MM.1S (cell line): ENCODE data around the gene TMEM205.
"Not testable (repeated sequence)": the region's sequence is repeated elsewhere in the genome, so short reads cannot be mapped to it uniquely, and the experiment has no call there.

Experiments
- DNase-seq: peaks from one replicate; pipeline ENCODE4 v3.0.0-alpha.2; 2015
- H2AFZ ChIP-seq: fragments of 300-600 bp; sonication (generic); 2 replicates; pipeline ENCODE4 v1.6.0; 2016; ENCODE audit warnings: antibody characterized with exemption, low read length
- H3F3A ChIP-seq: fragments of 300-600 bp; sonication (generic); 2 replicates; pipeline ENCODE4 v1.6.1; 2016; ENCODE audit warnings: mild to moderate bottlenecking, antibody characterized with exemption, low read length, moderate library complexity, mixed read lengths; ENCODE audit not compliant: insufficient read depth
- H3K27ac ChIP-seq: fragments of 300-600 bp; sonication (generic); 2 replicates; pipeline ENCODE4 v1.5.1; 2016; ENCODE audit warnings: mild to moderate bottlenecking, low read length
- H3K27me3 ChIP-seq: fragments of 300-600 bp; sonication (generic); replicated peaks from 2 replicates; pipeline ENCODE4 v1.6.0; 2016; ENCODE audit warnings: low read length; ENCODE audit not compliant: insufficient read depth
- H3K36me3 ChIP-seq: fragments of 300-600 bp; sonication (generic); replicated peaks from 2 replicates; pipeline ENCODE4 v1.6.1; 2016; ENCODE audit warnings: mild to moderate bottlenecking, low read length, mixed read lengths; ENCODE audit not compliant: insufficient read depth
- H3K4me1 ChIP-seq: fragments of 300-600 bp; sonication (generic); 2 replicates; pipeline ENCODE4 v1.6.1; 2016; ENCODE audit warnings: low read length, mixed read lengths
- H3K4me2 ChIP-seq: fragments of 300-600 bp; sonication (generic); 2 replicates; pipeline ENCODE4 v1.6.0; 2016; ENCODE audit warnings: low read depth, low read length
- H3K4me3 ChIP-seq: fragments of 300-600 bp; sonication (generic); 2 replicates; pipeline ENCODE4 v1.5.1; 2016; ENCODE audit warnings: low read length, mixed read lengths
- H3K79me2 ChIP-seq: fragments of 300-600 bp; sonication (generic); 2 replicates; pipeline ENCODE4 v1.6.1; 2016; ENCODE audit warnings: mixed run types, low read length, mixed read lengths
- H3K9ac ChIP-seq: fragments of 300-600 bp; sonication (generic); 2 replicates; pipeline ENCODE4 v1.6.1; 2016; ENCODE audit warnings: low read length, mixed read lengths
- H3K9me2 ChIP-seq: fragments of 300-600 bp; sonication (generic); replicated peaks from 2 replicates; pipeline ENCODE4 v1.6.1; 2016; ENCODE audit warnings: mild to moderate bottlenecking, low read length, mixed read lengths; ENCODE audit not compliant: insufficient read depth
- H3K9me3 ChIP-seq: fragments of 300-600 bp; sonication (generic); replicated peaks from 2 replicates; pipeline ENCODE4 v1.6.1; 2016; ENCODE audit warnings: mild to moderate bottlenecking, low read length, mixed read lengths; ENCODE audit not compliant: insufficient read depth
- H4K20me1 ChIP-seq: fragments of 300-600 bp; sonication (generic); 2 replicates; pipeline ENCODE4 v1.6.1; 2016; ENCODE audit warnings: mild to moderate bottlenecking, low read length, moderate library complexity, mixed read lengths; ENCODE audit not compliant: insufficient read depth
- CTCF ChIP-seq: fragments of 300-600 bp; sonication (generic); IDR thresholded peaks from 2 replicates; pipeline ENCODE4 v1.5.1; 2016; ENCODE audit warnings: antibody characterized with exemption, low read length, mixed read lengths
- EZH2 ChIP-seq: fragments of 300-600 bp; sonication (generic); optimal IDR thresholded peaks from 2 replicates; pipeline ENCODE3; 2017; ENCODE audit warnings: low read depth, mild to moderate bottlenecking, antibody characterized with exemption, low read length, mixed read lengths
- EZH2phosphoT487 ChIP-seq: fragments of 300-600 bp; sonication (generic); IDR thresholded peaks from 2 replicates; pipeline ENCODE4 v1.6.1; 2018; ENCODE audit warnings: antibody characterized with exemption, low read length

Gene TMEM205

DNA sequence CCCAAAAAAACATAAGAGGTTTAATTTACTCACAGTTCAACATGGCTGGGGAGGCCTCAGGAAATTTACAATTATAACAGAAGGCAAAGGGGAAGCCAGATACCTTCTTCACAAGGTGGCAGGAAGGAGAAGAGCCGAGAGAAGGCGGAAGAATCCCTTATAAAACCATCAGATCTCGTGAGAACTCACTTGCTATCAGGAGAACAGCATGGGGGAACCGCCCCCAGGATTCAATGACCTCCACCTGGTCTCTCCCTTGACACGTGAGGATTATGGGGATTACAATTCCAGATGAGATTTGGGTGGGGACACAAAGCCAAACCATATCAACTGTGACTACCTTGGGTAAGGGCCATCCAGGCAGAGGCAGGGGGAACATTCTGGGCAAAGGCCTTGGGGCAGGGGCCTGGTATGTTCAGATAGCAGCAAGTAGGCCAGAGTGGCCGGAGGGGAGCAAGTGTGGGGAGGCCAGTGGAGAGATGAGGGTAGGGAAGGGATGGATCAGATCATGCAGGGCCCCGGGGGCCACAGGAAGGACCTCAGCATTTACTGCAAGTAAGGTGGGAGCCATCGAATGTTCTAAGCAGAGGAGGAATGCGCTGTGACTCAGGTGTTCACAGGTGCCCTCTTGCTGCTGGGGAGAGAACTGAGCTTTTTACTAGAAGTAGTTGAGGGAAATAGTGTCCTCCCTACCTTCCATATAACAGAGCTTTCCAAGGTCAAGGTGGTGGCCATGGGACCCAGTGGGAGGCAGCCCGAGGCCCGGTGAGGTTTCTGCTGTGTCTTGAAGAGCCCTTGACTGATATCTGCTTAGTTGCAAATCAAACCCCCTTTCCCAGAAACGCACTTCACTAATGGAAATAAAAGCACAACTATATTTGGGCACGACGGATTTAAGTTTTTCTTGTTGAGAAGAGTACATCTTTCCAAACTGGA is 24.6 kb downstream of the TMEM205 start:
- no peaks in the 10 kb centered on the region for H3K4me1 ChIP-seq
- H3K4me3 ChIP-seq: no peak overlapping the region
- no peaks in the 10 kb centered on the region for H3K79me2 ChIP-seq
- no peak overlapping the region for H2AFZ ChIP-seq
- no peaks in the 10 kb centered on the region for H4K20me1 ChIP-seq
- no peaks in the 10 kb centered on the region for H3K27me3 ChIP-seq
- no peak overlapping the region for H3K9ac ChIP-seq
- H3K4me2 ChIP-seq: no peak overlapping the region
- no peaks in the 10 kb centered on the region for H3K9me3 ChIP-seq
- no peak for DNase-seq
- no peaks in the 10 kb centered on the region for H3K9me2 ChIP-seq
- H3K36me3 ChIP-seq: no peaks in the 10 kb centered on the region
- no peak overlapping the region for H3K27ac ChIP-seq
- H3F3A ChIP-seq: no peaks in the 10 kb centered on the region; the same call in 1 of the 2 replicates
- TF ChIP-seq CTCF (no peak), EZH2phosphoT487 (no peak), EZH2 (no peak)

GRCh38 chr19:11320278-11320995 is 25.6 kb downstream of the TMEM205 start:
- H3K4me2 ChIP-seq, DNase-seq, H3K79me2 ChIP-seq, H3K36me3 ChIP-seq, H4K20me1 ChIP-seq, H3K4me1 ChIP-seq, H3F3A ChIP-seq, H3K27ac ChIP-seq, H3K9me2 ChIP-seq, H3K4me3 ChIP-seq, H2AFZ ChIP-seq, H3K9me3 ChIP-seq, H3K9ac ChIP-seq, H3K27me3 ChIP-seq: not testable (repeated sequence)

DNA sequence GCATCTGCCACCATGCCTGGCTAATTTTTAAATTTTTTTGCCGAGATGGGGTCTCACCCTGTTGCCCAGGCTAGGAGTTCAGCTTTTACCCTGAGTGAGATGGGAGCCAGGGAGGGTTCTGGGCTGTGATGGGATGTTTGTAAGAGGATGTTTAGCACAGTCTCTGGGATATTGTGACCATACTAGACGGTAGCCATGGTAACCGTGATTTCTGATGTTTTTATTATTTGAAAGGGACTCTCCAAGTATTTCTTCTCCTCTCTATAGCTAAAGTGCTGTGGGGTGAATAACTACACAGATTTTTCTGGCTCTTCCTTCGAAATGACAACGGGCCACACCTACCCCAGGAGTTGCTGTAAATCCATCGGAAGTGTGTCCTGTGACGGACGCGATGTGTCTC is 39.7 kb downstream of the TMEM205 start:
- Histone ChIP-seq H3K4me3 (no peak overlapping the region), H3K27ac (no peak overlapping the region), H3K27me3 (peaks cover 38% of the 10 kb centered on the region), H3K9me3 (no peaks in the 10 kb centered on the region), H2AFZ (no peak overlapping the region), H3K4me2 (no peak overlapping the region), H3K9ac (no peak overlapping the region), H3K79me2 (no peaks in the 10 kb centered on the region), H3K4me1 (no peaks in the 10 kb centered on the region), H3F3A (no peaks in the 10 kb centered on the region), H3K36me3 (no peaks in the 10 kb centered on the region), H4K20me1 (no peaks in the 10 kb centered on the region), H3K9me2 (no peaks in the 10 kb centered on the region)
- TF ChIP-seq EZH2phosphoT487 (no peak), EZH2 (no peak), CTCF (no peak)
- no peak for DNase-seq

DNA sequence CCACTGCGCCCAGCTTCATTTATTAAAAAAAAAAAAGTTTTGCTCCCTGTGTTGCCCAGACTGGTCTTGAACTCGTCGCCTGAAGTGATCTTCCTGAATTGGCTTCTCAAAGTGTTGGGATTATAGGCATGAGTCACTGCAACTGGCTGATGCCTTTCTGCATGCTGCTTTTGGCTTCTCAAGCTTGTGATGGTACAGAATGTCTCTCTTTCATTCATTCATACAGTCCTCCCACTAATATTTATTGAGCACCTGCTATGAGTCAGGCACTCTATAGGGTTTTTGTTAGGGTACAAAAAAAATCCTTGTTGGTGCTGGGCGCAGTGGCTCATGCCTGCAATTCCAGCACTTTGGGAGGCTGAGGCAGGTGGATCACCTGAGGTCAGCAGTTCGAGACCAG is 41.1 kb downstream of the TMEM205 start:
- H3K9me3 ChIP-seq: no peaks in the 10 kb centered on the region
- no peak overlapping the region for H3K4me2 ChIP-seq
- H3K27me3 ChIP-seq: peaks cover 51% of the 10 kb centered on the region
- no peaks in the 10 kb centered on the region for H3K4me1 ChIP-seq
- H3K36me3 ChIP-seq: no peaks in the 10 kb centered on the region
- H3K9me2 ChIP-seq: no peaks in the 10 kb centered on the region
- H2AFZ ChIP-seq: no peak overlapping the region
- no peaks in the 10 kb centered on the region for H4K20me1 ChIP-seq
- H3K9ac ChIP-seq: no peak overlapping the region
- H3K4me3 ChIP-seq: no peak overlapping the region
- no peaks in the 10 kb centered on the region for H3K79me2 ChIP-seq
- no peak for TF ChIP-seq EZH2
- TF ChIP-seq EZH2phosphoT487: no peak
- TF ChIP-seq CTCF: no peak
- DNase-seq: no peak
- H3K27ac ChIP-seq: no peak overlapping the region
- H3F3A ChIP-seq: no peaks in the 10 kb centered on the region
